GM21619 (cell line): ENCODE results near the gene ADCY3.

Source experiments
- ATAC-seq: cut with Tn5 transposase; IDR thresholded peaks from one replicate; pipeline ENCODE4 v1.9.1; 2021; ENCODE audit not compliant: unreplicated experiment

The ADCY3 gene

GRCh38 chr2:24920098-24920808 is at the start of gene ADCY3:
Gene ADCY3 (minus strand): TSS chr2:24920237. CDS start chr2:24918987, 1,250 bp downstream.
- peak; percentile 49 for ATAC-seq

- no peak for ATAC-seq
These were observed 49.7 kb upstream of the ADCY3 start for GRCh38 chr2:24969784-24970183.

- no peak for ATAC-seq
These were observed 41.9 kb upstream of the ADCY3 start for GRCh38 chr2:24961903-24962302.

- ATAC-seq: no peak
These were observed 39.7 kb upstream of the ADCY3 start for GRCh38 chr2:24959761-24960160.

GRCh38 chr2:24958411-24958935 is 38.4 kb upstream of the ADCY3 start:
- no peak for ATAC-seq

GRCh38 chr2:24957976-24958375 is 37.9 kb upstream of the ADCY3 start:
- no peak for ATAC-seq

- no peak for ATAC-seq
These were observed 37.2 kb upstream of the ADCY3 start for GRCh38 chr2:24957221-24957620.

- no peak for ATAC-seq
These were observed 35.9 kb upstream of the ADCY3 start for GRCh38 chr2:24955921-24956320.

GRCh38 chr2:24955232-24955631 is 35.2 kb upstream of the ADCY3 start:
- ATAC-seq: no peak

- no peak for ATAC-seq
These were observed 30.1 kb upstream of the ADCY3 start for GRCh38 chr2:24950102-24950501.

GRCh38 chr2:24948506-24948905 is 28.5 kb upstream of the ADCY3 start:
- ATAC-seq: no peak

GRCh38 chr2:24947561-24948157 is 27.6 kb upstream of the ADCY3 start:
- no peak for ATAC-seq

- ATAC-seq: no peak
These were observed 25.9 kb upstream of the ADCY3 start for GRCh38 chr2:24945907-24946306.

GRCh38 chr2:24943427-24944053 is 23.5 kb upstream of the ADCY3 start:
- no peak for ATAC-seq

- no peak for ATAC-seq
These were observed 19.3 kb upstream of the ADCY3 start for GRCh38 chr2:24939353-24939752.

GRCh38 chr2:24937236-24937635 is 17.2 kb upstream of the ADCY3 start:
- no peak for ATAC-seq

GRCh38 chr2:24935145-24935544 is 15.1 kb upstream of the ADCY3 start:
- ATAC-seq: no peak

GRCh38 chr2:24932715-24933114 is 12.7 kb upstream of the ADCY3 start:
- ATAC-seq: no peak

GRCh38 chr2:24930768-24931167 is 10.7 kb upstream of the ADCY3 start:
- ATAC-seq: peak; percentile 69

GRCh38 chr2:24929230-24929629 is 9.2 kb upstream of the ADCY3 start:
- no peak for ATAC-seq

- no peak for ATAC-seq
These were observed 8.0 kb upstream of the ADCY3 start for GRCh38 chr2:24928036-24928435.

GRCh38 chr2:24926602-24927252 is 6.7 kb upstream of the ADCY3 start:
- no peak for ATAC-seq
